GM21619 (cell line): ENCODE measurements around the gene SHROOM3.
A peak's percentile ranks its signal among the peaks of the same experiment; 100 is the strongest.

Source experiments
- ATAC-seq: cut with Tn5 transposase; IDR thresholded peaks from one replicate; pipeline ENCODE4 v1.9.1; 2021; ENCODE audit not compliant: unreplicated experiment

The SHROOM3 gene

DNA sequence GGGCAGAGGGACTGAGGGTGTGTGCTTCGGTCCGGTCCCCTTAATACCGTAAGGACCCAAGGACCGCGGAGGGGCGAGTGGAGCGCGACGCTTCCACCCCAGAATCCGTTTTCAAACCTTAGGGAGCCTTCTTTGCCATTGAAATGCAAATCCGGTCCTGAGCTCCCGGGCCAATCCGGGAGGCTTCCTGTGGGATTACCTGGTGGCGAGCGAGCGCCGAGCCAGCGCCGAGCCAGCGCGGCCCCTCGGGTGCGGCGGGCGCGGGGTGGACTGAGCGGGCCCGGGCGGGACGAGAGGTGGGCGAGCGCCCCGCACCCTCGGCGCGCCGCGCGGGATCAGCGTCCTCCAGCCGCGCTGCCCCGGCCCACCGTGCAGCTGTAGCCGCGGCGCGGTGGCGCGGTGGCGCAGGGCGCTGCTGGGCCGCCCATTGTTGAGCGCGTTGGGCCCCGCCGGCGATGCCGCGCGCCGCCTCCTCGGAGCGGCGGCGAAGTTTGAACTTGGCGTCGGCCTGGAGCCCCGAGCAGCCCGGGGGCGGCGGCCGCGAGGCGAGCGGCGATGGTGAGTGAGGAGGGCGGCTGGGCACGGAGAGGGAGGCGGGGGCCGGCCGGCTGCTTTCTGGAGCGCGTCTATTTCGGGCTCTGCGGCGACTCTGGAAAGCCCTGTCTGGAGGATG lies 254.3 kb downstream of the SHROOM3 start:
- peak; percentile 45 for ATAC-seq

DNA sequence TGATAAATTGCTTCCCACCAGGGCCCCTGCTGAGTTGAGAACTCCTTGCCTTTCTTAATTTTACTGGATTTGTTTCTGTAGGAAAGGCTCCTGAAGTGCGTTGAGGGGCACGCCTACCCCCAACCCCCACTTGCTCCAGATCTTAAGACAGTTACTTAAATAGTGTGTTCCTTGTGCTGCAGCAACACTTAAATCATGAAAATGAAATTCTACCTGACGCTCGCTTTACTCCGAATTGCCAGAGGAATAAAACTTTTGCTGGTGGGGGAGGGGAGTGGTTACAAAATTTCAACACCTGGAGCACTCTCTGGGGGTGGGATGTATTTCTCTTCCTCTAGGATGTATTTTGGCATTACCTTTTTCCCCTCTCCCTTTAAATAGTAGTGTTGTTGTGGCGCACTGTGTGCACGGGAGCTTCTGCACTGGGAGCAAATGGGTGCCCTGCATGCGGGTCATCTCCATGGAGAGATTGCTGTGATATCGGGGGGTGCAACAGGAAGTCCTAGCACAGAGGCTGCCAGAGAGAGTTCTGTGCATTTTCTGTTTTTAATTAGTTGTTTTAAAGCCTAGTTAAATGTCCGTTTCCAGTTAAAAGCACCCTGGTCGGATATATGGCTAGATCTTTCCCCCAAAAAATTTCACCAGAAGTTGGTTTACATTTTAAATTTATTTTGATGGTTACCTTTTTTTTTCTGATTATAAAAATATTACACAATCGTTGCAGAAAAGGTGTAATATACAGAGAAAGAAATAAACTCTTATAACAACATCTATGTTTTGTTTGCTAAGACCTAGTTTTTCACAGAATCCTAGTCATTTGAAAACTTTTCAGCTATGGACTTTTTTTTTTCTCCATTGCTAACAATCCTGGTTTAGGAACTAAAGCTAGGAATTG lies 255.2 kb downstream of the SHROOM3 start:
- no peak for ATAC-seq

- no peak for ATAC-seq
Measured at GRCh38 chr4:76690906-76691275, 255.9 kb downstream of the SHROOM3 start.

- no peak for ATAC-seq
Measured at GRCh38 chr4:76691807-76692582, 257.0 kb downstream of the SHROOM3 start.

GRCh38 chr4:76692761-76693160 lies 257.7 kb downstream of the SHROOM3 start:
- no peak for ATAC-seq

GRCh38 chr4:76694056-76694455 lies 259.0 kb downstream of the SHROOM3 start:
- ATAC-seq, result no peak

DNA sequence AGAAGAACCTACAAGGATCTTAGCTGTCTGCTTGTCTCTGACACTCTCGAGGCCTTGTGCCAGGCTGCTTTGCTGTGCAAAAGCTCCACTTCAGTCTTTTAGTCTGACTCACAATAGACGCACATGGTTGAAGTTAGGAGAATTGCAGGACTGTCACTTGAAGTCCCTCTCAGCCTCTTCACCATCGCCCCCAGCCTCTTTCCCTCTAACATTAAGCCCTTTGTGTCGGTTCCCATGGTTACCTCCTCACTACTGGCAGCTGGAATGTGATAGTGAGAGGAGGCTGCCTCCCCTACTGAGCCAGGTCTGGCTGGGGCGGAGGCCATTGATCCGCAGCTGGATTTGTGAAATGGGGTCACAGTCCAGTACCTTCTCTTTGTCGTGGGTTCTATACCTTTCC lies 261.1 kb downstream of the SHROOM3 start:
- ATAC-seq, result no peak

GRCh38 chr4:76697129-76697803 lies 262.2 kb downstream of the SHROOM3 start:
- ATAC-seq, result peak; percentile 94

DNA sequence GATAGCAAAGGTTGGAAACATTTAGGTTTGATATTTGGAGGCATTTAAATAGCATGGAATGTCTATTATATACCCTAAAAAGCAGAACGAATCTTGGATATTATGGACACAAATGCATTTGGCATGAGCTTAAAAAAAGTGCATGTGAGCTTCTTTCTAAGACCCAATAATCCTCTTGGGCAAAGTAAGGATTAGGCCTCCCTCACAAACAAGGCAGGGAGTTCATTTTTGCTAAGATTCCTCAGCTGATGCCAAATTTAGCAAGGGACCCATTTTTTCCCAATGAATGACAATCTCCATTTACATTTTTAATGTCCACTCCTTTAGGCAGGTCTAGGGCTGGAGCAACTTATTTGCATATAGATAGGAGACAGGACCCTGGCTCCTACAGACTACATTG lies 263.1 kb downstream of the SHROOM3 start:
- ATAC-seq, result no peak

GRCh38 chr4:76699751-76700310 lies 264.8 kb downstream of the SHROOM3 start:
- no peak for ATAC-seq

- ATAC-seq, result no peak
Measured at GRCh38 chr4:76702440-76703122, 267.6 kb downstream of the SHROOM3 start.

DNA sequence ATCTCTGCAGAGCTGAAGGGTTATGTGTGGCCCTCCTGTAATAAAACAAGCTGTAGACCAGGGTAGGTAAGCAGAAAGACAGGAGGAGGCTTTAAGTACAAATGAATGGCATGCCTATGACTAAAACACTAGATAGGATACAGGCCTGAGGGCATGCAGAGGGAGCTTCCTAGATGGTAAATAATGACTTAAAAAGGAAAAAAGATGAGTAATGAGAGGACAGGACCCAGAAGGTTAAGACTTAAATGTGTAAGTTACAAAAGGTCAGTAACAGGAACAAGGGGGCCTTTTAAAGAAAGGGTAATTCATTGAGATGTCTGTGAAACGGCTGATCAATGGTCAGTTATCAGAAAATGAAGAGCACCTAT lies 268.1 kb downstream of the SHROOM3 start:
- no peak for ATAC-seq

DNA sequence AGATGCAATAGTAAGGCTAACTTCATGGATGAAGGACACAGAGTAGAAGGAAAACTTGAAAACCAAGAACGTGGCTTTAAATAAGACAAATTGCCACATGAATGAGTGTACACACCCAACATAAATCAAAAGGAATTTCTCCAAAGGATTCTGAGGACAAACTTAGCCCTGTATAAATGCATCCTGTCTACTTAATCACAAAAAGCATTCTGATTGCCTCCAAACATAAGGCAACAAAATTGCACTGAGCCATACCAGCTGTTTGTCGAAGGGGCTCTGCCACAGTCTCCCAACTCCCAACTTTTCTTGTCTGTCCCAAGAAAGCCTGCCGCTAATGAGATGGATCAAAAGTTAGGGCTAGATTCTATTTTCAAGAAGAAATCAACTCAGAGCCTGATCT lies 268.6 kb downstream of the SHROOM3 start:
- ATAC-seq, result no peak

GRCh38 chr4:76704133-76704881 lies 269.3 kb downstream of the SHROOM3 start:
- ATAC-seq, result no peak

DNA sequence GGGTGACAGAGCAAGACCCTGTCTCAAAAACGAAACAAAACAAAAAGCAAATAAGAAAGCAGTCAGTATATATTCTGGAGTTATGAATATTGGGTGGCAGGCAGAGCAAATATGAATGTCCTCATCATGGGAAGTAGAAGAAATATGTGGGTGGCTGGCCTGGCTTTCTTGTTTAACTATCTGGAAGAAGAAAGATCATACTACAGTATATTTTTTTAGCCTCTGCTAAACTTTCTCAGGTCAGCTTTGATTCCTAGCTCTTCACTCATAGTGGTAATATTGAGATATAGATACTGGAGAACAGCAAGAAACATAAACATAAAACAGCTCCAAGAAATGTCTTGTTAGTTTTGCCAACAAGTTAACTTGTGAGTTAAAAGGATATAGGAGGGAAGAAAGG lies 270.4 kb downstream of the SHROOM3 start:
- ATAC-seq, result no peak

DNA sequence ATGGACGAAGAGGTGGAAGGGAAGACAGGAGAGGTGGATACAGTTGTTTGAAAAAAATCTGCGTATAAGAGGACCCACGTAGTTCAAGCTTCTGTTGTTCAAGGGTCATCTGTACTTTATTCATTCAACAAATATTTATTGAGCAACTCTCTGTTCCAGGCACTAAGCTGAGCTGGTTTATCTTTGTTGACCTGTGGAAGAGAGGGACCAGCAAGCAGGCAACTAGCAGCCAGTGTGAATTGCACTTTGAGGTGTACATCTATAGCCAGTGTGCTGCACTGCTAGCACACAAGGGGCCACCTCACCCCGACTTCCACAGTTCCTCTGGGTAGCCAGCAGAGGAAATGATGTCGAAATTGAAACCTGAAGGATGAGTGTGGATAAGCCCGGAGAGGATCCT lies 271.6 kb downstream of the SHROOM3 start:
- no peak for ATAC-seq

DNA sequence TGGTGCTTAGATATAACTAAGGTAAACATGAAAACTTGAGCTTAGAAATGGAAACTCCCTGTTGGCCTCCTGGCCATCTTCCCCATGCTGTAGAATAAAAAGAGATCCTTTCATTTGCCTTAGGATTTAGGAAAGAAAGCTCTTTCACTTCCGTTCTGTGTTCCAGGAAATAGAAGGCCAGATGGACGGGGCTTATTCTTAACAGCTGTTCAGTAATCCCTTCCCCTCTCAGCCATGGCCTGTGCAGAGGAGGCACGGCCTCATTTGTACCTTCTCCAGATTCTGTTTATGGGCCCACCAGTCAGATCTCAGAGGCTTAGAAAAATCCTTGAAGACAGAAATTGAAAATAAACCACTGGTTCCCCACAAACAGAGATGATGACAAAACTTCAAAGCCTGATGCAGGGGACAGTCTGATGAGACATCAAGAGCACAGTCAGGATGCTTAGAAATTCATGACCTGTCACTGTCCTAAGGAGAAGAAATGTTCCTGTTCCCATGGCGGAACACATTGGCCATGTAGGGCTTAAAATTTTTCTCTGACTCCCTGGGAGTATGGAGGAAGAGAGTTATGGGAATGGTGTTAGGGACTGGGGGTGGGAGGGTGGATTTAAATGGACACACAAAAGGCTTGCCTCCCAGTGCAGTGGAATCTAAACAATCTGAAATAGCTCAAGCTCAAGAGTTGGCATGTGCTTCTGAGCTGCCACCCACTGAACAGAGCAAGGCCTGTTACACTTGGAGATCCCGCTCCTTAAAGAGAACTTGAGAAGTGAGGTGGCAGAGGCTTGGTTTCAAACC lies 274.1 kb downstream of the SHROOM3 start:
- ATAC-seq, result no peak

- ATAC-seq, result no peak
Measured at GRCh38 chr4:76709772-76710090, 274.7 kb downstream of the SHROOM3 start.

- no peak for ATAC-seq
Measured at GRCh38 chr4:76712564-76712963, 277.5 kb downstream of the SHROOM3 start.
